GM19372 (cell line): ENCODE measurements around the gene PRR19.
"Not testable (repeated sequence)": the region's sequence is repeated elsewhere in the genome, so short reads cannot be mapped to it uniquely, and the experiment has no call there.

ENCODE experiments used
- ATAC-seq: cut with Tn5 transposase; IDR thresholded peaks from one replicate; pipeline ENCODE4 v1.9.1; 2021; ENCODE audit warnings: mild to moderate bottlenecking, low read depth, moderate library complexity; ENCODE audit not compliant: unreplicated experiment

Gene PRR19

GRCh38 chr19:42339922-42340321, 38.0 kb downstream of the PRR19 start:
- not testable (repeated sequence) for ATAC-seq

GRCh38 chr19:42343344-42344110, 41.6 kb downstream of the PRR19 start:
- no peak for ATAC-seq

GRCh38 chr19:42344336-42344893, 42.5 kb downstream of the PRR19 start:
- ATAC-seq, result no peak

- ATAC-seq, result no peak
Observed at GRCh38 chr19:42345191-42345812, 43.4 kb downstream of the PRR19 start.

- ATAC-seq, result no peak
Observed at GRCh38 chr19:42348211-42348610, 46.3 kb downstream of the PRR19 start.

- no peak for ATAC-seq
Observed at GRCh38 chr19:42349378-42350107, 47.6 kb downstream of the PRR19 start.

- no peak for ATAC-seq
Observed at GRCh38 chr19:42350417-42350816, 48.5 kb downstream of the PRR19 start.

- ATAC-seq, result no peak
Observed at GRCh38 chr19:42351079-42351735, 49.3 kb downstream of the PRR19 start.

- ATAC-seq, result no peak
Observed at GRCh38 chr19:42352301-42353259, 50.6 kb downstream of the PRR19 start.

- no peak for ATAC-seq
Observed at GRCh38 chr19:42353341-42354015, 51.5 kb downstream of the PRR19 start.

GRCh38 chr19:42355896-42356295, 54.0 kb downstream of the PRR19 start:
- no peak for ATAC-seq

- no peak for ATAC-seq
Observed at GRCh38 chr19:42356686-42357085, 54.8 kb downstream of the PRR19 start.

GRCh38 chr19:42357290-42357689, 55.4 kb downstream of the PRR19 start:
- no peak for ATAC-seq
